Measurements from ENCODE around the gene ADAM15. TPM values are rescaled to one million over a fixed set of nuclear protein-coding genes. Genes with fewer than 3 reads are reported as not detected.

The ADAM15 gene
- total RNA-seq, 1 experiment from 2014 or later = 216 TPM

DNA sequence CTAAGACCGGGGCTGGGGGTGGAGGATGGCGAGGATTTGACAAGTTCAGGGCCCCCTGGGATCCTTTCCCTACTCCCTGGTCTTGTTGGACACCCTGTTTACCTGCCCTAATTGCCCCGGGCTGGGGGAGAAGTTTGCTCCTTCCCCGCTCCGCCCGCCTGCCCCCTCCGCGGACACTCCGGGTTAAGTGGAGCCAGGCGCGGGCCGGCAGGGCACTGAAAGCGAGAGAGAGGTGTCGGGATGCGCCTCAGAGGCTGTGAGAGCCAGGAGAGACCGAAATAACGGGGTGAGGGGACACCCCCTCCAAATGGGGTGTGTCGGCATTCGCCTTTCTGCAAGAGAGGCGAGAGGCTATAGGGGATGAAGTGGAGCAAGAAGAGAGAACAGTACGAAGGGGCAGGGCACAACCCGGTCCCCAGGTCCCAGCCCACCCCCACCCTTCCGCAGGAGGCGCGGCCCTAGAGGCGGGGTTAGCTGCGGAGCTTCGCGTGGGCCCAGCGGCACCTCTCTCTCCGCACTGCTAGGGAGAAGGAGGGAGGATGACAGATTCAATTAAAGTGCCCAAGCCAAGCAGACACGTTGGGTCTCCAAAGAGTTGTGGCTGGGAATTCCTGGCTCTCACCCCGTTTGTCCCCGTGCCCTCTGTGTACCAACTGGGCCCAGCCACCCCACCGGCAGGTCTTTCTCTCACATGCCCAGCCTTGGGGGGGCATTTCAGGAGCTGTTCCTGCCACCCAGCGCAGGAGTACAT, 31.4 kb downstream of the ADAM15 start:
- no peak for DNase-seq (ENCODE audit: extremely low read depth, low read depth)

DNA sequence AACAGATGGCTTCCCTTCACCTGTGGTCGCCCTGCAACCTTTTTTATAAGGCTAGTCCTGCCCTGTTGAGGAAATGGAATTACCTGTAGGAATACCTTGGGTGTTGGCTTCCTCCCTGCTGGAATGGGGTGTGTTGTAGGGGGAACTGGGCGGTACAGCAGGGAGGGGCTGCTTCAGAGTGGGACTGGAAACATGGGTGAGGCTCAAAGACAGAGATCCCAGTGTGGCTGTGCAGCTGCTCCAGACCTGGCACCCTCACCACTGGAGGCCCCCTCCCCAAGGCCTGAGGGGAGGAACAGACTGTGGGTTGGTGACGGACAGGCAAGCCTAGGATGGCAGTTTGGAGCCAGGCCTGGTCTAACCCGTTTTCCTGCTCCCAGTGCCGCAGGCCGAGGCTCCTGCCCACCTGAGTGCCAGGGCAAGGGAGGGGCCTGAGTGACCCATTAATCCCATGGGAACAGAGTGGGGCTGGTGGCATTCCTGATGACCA, 32.0 kb downstream of the ADAM15 start:
- no peak for DNase-seq (ENCODE audit: extremely low read depth, low read depth)

DNA sequence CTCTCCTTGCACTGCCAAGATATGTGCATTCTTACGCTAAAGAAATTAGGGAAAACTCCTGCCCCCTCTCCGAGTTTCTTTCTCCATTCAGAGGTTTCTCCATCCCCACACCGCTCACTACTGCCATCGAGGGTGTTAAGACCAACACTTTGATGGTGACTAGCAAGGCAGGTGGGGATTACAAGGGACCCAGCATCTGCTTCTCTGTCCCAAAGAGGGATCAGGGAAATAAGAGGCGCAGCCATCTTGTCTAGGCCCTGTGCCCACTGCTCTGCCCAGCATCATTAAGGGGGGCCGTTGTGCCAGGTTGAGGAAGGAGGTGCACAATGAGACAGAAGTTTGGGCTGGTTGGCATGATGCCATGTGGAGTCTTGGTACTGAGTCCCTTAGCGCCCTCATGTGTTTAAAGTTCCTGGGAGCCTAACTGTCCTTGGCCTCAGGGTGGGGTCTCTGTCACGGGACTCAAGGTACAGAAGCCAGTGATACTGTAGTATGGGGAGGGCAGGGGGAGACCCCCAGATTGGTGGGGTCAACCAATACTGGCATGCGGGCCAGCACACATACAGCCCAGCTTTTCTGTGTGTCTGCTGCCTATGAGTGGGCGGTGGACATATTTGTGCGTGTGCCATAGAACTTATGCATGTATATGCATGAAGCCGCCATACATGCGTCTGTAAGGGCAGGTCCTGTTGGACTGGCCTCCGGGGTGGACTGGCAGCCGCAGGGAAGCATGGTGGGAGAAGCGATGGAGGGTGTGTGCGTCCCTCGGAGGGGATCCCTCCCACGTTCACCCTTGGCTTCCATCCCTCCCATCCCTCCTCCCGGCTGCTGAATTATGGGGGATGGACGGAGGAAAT, 33.0 kb downstream of the ADAM15 start:
- DNase-seq (ENCODE audit: extremely low read depth, low read depth) = peak; percentile 74

- peak; percentile 98 for DNase-seq (ENCODE audit: extremely low read depth, low read depth)
Observed at GRCh38 chr1:155084722-155085503, 33.8 kb downstream of the ADAM15 start.

DNA sequence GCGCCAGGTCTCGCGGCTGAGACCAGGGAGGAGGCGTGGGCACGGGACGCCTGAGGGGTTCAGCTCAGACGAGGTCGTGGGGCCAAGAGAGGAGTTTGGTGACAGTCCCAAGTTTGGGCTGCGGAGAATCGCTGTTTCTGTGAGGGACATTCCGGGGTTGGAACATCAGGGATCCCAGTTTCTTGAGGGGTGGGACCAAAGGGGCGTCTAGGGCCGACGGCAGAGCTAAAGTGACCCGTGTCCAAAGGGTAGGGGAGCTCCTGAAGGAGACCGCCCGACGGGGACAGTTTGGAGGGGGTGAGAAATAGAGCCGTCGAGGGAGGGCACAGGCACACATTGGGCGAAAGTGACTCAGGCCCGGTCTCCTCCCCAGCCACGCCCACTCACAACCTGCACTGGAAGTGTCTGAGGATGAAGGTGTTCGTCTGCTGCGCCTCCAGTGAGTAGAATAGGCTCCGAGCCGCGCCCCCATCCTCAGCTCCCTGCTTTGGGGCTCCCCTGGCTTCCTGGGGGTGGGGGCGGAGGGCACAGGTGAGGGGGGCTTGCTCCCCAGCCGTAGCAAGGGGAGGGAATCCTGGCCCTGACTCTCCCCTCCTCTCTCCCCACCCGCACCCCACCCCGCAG, 34.5 kb downstream of the ADAM15 start:
- DNase-seq (ENCODE audit: extremely low read depth, low read depth) = peak; percentile 52

- peak; percentile 52 for DNase-seq (ENCODE audit: extremely low read depth, low read depth)
Observed at GRCh38 chr1:155086128-155086741, 35.1 kb downstream of the ADAM15 start.

GRCh38 chr1:155086856-155087535, 35.9 kb downstream of the ADAM15 start:
- DNase-seq (ENCODE audit: extremely low read depth, low read depth) = no peak

DNA sequence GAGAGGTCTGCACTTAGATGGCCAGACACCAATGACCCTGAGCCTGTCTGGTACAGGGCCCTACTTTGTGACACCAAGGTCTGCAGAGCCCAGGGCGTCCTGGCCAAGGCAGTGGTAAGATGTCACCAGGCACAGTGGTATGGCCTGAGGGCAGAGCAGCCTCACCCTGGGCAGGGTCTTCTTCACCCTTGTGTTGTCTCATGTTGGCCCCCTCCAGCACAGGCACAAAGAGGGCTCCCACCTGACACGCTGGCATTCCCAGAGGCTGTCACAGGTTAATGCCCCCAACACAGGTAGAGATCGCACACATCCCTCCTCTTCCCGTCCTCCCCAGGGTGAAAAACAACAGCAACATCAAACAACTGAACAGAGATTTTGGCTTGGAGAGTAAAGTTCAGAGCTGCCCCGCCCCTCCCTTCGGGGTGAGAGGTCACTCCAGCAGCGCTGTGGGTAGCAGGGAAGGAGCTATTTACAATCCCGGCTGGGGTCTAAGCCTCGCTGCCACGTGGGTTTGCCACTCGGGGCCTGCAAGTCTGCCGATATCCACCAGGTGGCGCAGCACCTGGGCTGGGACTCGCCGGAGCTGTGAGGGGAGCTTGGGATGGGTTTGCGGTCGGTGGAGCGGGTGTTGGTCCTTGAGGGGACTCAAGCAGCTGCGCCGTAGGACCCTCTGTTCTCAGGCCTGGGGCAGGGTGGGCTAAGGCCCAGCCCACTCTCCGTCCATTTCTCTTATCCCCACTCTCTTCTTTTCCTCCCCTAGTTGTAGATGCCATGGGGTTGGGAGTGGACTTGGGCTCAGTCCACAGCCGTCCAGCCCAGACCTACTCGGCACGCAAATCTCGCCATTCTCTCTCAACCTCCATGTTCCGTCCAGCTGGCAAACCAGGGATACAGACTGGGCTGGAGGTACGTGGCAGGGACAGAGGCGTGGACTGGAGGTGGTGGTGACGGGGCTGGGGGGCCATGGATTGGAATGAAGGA, 40.2 kb downstream of the ADAM15 start:
- DNase-seq (ENCODE audit: extremely low read depth, low read depth) = peak; percentile 80

GRCh38 chr1:155092131-155092530, 41.0 kb downstream of the ADAM15 start:
- DNase-seq (ENCODE audit: extremely low read depth, low read depth) = no peak

GRCh38 chr1:155092641-155093040, 41.5 kb downstream of the ADAM15 start:
- DNase-seq (ENCODE audit: extremely low read depth, low read depth) = no peak

DNA sequence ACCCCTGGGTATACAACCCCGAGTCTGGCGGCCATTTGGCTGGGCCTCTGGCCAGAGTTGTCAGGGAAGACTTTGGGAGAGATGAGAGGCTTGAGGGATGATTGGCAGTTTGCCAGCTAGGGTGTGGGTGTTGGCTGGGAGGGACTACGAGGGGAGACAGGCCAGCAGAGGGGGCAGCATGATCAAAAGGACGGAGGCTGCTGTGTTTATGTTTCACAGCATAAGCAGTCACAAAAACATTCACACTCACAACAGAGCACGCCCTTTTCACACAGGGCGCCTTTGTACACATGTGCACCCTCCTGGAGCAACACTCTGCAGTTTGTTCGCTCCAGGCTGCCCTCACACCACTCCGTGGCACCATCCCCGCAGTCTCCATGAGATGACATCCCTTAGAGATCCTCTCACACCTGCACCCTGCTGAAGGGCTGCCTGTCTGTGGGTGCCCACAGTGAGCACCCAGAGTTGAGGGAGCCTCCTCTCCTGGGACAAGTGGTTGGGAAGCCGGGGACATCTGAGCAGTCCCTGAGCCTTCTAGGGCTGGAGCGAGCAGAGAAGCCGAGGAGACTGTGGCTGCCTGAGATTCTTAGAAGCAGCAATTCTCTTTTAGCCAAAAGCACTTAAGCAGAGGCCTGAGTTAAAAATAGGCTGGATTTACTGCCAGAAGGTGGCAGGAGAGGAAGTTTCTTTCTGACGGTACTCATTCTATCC, 43.0 kb downstream of the ADAM15 start:
- DNase-seq (ENCODE audit: extremely low read depth, low read depth) = peak; percentile 61

DNA sequence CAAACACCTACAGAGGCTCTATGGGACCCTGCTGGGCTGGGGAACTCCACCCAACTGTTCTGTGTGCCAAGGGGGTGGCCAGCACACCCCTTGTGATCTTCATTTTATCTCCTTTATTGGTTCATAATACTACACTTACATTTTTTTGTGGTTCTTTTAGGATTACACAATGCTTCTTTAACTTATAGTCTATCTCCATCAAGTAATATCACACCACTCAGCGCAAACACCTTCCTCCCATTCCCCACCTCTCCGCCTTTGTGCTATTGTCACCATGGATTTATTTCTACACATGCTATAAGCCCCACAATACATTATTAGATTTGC, 43.5 kb downstream of the ADAM15 start:
- no peak for DNase-seq (ENCODE audit: extremely low read depth, low read depth)

DNA sequence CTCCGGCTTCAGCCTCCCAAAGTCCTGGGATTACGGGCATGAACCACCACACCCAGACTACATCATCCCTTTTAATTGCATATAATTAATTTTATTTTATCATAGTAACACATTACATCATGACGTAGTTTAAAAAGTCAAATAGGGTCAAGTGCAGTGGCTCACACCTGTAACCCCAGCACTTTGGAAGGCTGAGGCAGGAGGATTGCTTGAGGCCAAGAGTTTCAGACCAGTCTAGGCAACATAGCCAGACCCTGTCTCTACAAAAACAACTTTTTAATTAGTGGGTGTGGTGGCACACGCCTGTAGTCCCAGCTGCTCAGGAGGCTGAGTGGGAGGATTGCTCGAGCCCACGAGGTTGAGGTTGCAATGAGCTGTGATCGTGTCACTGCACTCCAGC, 48.2 kb downstream of the ADAM15 start:
- DNase-seq (ENCODE audit: extremely low read depth, low read depth) = no peak

- DNase-seq (ENCODE audit: extremely low read depth, low read depth) = no peak
Observed at GRCh38 chr1:155103325-155103724, 52.2 kb downstream of the ADAM15 start.

GRCh38 chr1:155104605-155105534, 53.8 kb downstream of the ADAM15 start:
- no peak for DNase-seq (ENCODE audit: extremely low read depth, low read depth)

DNA sequence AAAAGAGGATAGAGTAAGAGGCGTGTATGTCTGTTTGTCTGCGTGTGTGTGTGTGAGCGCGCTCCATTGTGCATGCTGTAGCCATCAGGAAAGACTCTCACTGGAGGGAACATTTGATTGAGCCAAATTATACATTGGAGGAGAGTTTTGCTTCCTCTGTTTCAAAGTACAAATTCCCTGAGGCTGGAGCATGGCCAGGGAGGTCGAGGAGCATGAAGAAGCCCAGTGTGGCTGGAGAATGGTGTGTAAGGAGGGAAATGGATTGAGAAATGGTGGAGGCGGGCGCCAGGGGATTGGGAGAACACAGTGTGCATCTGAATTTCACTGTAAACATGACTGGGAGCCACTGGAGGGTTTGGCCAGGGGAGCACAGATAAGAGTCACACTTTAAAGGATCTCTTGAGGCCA, 54.5 kb downstream of the ADAM15 start:
- DNase-seq (ENCODE audit: extremely low read depth, low read depth) = no peak

- no peak for DNase-seq (ENCODE audit: extremely low read depth, low read depth)
Observed at GRCh38 chr1:155106862-155107261, 55.7 kb downstream of the ADAM15 start.

Data from NCI-H460 (cell line).